NCI-H2171 (cell line): ENCODE data around the gene TAS2R41.
"Not testable (repeated sequence)": the region's sequence is repeated elsewhere in the genome, so short reads cannot be mapped to it uniquely, and the experiment has no call there.

Experiments
- DNase-seq: peaks from one replicate; lab custom pipeline; 2025; lab: John Stamatoyannopoulos, UW

The TAS2R41 gene

GRCh38 chr7:143456992-143457793, 20.5 kb upstream of the TAS2R41 start:
- DNase-seq: no peak

DNA sequence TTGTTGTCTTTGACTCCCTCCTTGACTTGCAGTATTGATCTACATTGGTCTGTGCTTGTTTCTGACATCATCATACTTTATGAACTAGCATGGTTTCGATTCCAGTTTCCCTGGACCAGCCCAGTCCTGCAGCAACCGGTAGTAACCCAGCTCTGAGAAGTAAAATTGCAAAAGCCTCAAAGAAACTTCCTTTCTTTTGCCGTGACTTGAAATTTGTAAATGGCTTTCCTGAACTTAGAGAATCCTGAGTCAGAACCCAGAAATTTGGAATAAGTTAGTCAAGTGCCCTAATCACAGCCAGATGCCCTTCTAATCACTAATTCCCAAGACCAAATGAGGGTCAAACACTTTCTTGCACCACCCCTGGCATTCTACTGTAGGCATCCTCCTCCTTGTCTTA, 19.4 kb upstream of the TAS2R41 start:
- DNase-seq: no peak

DNA sequence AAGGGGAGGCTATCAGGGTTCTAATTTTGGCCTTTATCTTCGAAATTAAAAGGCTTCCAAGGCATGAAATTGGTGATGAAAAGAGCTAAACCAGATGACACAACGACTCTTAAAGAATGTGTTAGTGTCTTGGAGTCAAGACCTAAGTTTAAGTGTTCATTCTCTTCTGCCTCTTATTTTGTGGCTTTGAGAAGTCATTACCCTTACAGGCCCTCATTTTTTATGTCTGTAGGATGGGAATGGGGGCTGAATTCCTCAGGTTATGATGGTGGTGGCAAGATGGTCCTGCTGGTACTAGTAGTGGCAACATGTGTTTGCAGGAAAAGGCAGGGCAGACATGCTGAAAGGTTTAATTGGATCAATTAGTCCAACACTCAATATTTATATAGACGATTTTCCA, 19.0 kb upstream of the TAS2R41 start:
- no peak for DNase-seq

DNA sequence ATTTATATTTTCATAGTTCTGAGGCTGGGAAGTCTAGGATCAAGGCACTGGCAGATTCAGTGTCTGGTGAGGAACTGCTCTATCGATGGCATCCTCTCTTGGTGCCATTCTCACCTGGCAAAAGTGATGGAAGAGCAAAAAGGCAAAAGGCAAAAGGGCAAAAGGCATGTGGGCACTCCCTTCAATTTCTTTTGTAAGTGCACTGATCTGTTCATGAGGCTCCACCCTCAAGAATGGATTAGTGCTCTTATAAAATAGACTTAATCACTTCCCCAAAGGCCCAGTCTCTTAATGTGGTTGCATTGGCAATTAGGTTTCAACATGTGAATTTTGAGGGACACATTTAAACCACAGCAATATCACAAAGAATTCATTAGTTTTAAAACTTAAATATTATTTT, 18.3 kb upstream of the TAS2R41 start:
- DNase-seq: no peak

- no peak for DNase-seq
Observed at GRCh38 chr7:143460271-143460979, 17.2 kb upstream of the TAS2R41 start.

GRCh38 chr7:143462045-143462444, 15.6 kb upstream of the TAS2R41 start:
- no peak for DNase-seq

DNA sequence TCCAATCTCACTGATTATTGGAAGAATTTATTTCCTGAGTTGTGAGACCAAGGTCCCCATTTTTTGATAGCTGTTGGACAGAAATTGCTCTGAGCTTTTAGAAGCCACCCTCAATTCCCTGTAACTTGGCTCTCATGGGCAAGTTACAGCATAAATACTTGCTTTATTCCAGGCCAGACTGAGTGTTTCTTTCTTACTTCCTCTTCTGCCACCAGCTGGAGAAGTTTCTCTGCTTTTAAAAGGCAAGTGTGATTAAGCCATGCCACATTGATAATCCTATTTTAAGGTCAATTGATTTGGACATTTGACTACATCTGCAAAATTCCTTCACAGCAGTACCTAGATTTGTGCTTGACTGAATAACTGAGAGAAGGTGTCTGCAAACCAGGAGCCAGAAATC, 14.1 kb upstream of the TAS2R41 start:
- DNase-seq: no peak

GRCh38 chr7:143463957-143464356, 13.7 kb upstream of the TAS2R41 start:
- DNase-seq: no peak

DNA sequence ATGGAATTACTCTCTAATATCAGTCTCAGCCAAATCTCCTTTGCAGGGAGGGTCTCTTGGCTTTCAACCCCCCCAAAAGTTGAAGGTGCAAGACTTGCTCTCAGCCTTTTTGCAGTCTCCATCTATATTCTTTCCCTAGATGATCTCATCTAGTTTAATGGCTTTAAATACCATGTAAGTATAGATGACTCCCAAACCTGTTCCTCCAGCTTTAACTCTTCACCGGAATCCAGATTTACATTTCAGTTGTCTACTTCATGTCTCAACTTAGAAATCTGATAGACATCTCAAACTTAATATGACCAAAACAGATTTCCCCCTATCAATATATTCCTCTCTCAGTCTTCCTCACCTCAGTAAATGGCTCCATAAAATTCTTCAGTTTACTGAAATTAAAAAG, 9.9 kb upstream of the TAS2R41 start:
- no peak for DNase-seq

DNA sequence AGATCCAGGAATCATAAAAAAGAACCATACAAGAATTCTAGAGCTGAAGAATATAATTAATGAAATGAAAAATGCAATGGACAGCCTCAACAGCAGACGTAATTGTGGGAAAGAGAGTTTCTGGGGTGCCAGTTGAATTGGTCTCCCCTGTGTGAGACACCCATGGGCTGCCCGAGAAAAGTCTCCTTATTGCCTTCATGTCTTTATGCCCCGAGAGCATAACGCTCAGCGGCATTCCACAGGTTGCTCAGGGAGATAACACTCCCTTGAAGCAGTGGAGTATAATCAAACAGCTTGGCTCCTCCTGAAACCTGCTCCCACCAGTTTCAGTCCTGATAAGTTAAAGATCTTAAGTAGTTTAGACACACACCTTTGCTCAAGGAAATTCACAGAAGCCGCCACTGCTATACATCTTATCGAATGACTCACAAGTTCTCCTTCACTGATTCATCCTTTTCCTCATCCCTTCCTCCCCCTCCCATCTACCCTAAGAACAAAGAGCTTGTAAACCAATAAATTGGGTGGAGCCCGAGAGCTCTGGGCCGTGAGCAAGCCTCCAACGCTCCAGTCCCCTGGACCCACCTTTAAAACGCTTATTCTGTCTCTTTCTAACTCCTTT, 5.5 kb upstream of the TAS2R41 start:
- DNase-seq: not testable (repeated sequence)

GRCh38 chr7:143479055-143479766, 1.5 kb downstream of the TAS2R41 start:
- no peak for DNase-seq

DNA sequence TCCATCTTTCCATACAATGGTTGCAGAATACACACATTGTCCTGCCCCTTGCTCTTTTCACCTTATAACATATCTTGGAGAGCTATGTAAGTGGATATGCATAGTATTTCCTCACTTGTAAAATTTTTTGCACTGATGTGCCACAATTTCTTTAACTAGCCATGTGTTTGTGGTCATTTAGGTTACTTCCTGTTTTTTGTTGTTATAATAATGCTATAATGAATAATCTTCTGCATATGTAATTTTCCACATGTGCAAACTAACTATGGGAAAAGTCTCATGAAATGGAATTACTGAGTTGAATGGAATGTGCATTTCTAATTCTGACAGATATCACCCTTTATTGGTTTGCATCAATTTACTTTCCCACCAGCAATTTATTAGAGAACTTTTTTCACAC, 2.8 kb downstream of the TAS2R41 start:
- DNase-seq: no peak

GRCh38 chr7:143484119-143484518, 6.4 kb downstream of the TAS2R41 start:
- no peak for DNase-seq

GRCh38 chr7:143485094-143485493, 7.4 kb downstream of the TAS2R41 start:
- no peak for DNase-seq

GRCh38 chr7:143485500-143485899, 7.8 kb downstream of the TAS2R41 start:
- DNase-seq: no peak

GRCh38 chr7:143486266-143486665, 8.6 kb downstream of the TAS2R41 start:
- not testable (repeated sequence) for DNase-seq

DNA sequence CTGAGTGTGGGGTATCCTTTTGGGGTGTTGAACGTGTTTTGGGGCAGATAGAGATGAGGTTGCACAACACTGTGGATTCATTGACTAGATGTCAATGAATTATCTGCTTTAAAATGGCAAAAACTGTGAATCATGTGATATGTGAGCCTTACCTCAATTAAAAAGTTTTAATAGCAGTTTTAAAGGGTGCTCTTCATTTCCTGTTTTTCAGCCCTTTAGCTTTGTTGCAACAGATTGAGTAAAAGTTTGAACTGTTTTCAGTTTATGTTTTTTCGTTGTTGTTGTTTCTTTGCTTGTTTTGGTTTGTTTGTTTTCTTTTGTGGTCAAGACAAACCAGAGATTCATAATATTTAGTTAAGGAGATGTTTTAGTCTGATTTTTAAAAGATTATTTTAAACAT, 9.4 kb downstream of the TAS2R41 start:
- DNase-seq: no peak

DNA sequence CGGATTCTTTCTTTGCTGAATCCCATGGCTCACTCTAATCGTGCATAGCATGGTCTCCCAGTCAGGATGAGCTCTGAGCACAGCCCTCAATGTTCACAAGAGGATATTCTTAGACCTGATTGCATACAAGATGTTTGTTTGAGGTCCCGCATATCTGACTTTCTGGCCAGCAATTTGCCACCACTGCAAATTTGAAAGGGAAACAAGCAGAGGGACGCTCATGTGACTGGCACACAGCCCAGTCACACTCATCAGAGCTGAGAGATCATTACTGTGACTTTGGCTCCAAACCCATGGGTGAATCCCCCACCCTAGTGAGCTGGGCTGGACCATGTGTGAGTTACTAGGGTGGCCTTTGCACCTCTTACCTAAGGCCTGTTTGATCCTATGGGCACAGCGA, 9.9 kb downstream of the TAS2R41 start:
- DNase-seq: no peak

- no peak for DNase-seq
Observed at GRCh38 chr7:143490717-143491306, 13.1 kb downstream of the TAS2R41 start.

DNA sequence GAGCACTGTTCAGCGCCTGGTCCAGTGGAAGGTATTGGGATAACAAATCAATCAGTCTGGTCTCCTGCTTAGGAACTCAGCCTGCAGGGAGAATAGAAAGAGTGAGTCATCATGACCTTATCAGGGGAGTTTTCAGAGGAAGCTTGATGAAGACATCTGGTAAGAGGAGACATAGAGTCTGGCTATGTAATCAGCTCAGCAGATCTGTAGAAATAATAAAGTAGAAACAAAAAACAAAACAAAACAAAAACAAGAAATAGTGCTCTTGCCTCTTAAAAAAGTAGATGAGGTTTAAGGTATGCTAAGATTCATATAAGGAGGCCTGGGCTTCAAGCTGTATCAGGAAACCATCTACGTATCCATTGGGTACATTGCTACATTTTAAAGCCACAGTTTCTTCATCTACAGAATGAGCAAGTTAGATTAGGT, 14.4 kb downstream of the TAS2R41 start:
- DNase-seq: no peak

DNA sequence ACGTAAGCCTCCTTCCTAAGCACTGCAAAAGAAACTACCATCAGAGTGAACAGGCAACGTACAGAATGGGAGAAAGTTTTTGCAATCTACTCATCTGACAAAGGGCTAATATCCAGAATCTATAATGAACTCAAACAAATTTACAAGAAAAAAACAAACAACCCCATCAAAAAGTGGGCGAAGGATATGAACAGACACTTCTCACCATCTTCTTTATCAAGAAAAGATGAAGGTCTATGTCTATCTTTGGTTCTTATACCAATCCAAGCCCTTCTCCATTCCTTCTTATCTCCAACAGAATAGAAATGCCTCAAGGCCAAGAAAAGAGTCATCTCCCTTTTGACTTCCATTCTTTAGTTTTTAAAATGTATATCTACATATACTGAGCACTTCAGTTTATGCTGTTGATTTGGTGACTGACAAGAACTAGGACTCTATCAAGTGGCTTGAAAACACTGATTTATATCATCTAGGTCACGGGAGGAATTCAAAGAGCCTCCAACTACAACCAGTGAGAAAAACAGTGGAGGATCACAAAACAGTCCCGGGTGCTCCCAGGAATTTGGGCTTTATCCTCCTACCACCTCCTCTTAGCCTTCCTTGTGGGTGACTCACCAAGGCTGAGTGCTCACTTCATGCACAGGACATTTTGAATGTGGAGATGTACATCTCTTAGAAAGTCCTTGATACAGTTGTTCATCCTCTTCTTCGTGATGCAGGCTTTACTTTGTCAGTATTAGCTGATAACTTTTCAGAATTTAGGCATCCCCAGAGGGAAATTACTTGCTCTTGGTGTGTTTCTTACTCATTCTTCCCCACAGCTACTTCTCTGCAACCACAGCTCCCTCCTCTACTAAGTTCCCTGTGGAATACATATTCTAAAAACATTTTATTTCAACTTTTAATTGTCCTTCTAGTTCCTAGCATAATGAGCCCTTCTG, 15.4 kb downstream of the TAS2R41 start:
- DNase-seq: no peak
